RCC 7860 (cell line): ENCODE data around the gene USP16.

ENCODE experiments used
- DNase-seq: peaks from one replicate; pipeline ENCODE4 v3.0.0-alpha.2; 2015; ENCODE audit warnings: low spot score
- FAIRE-seq: peaks from 2 replicates; lab custom pipeline; 2012; peaks lifted over from hg19 to GRCh38; lab: Jason Lieb, UNC

USP16 gene

GRCh38 chr21:29080454-29080941, 56.0 kb downstream of the USP16 start:
- DNase-seq (no peak), FAIRE-seq (no peak)

- FAIRE-seq (no peak), DNase-seq (no peak)
Observed at GRCh38 chr21:29082046-29082815, 57.8 kb downstream of the USP16 start.

GRCh38 chr21:29083306-29083705, 58.8 kb downstream of the USP16 start:
- no peak for DNase-seq
- no peak for FAIRE-seq

GRCh38 chr21:29084372-29084771, 59.9 kb downstream of the USP16 start:
- DNase-seq (no peak), FAIRE-seq (no peak)

- FAIRE-seq: no peak
Observed at GRCh38 chr21:29085106-29085752, 60.8 kb downstream of the USP16 start.

GRCh38 chr21:29091033-29091432, 66.6 kb downstream of the USP16 start:
- peak; percentile 49 for DNase-seq
- no peak for FAIRE-seq

More at GRCh38 chr21:29085106-29085752, 60.8 kb downstream of the USP16 start:
- no peak for DNase-seq

GRCh38 chr21:29092102-29092959, 67.9 kb downstream of the USP16 start:
- no peak for FAIRE-seq
- DNase-seq: no peak

GRCh38 chr21:29096218-29097015, 71.9 kb downstream of the USP16 start:
- DNase-seq (no peak), FAIRE-seq (no peak)

GRCh38 chr21:29098156-29098555, 73.7 kb downstream of the USP16 start:
- no peak for DNase-seq
- no peak for FAIRE-seq

- DNase-seq (no peak), FAIRE-seq (no peak)
Observed at GRCh38 chr21:29102791-29103257, 78.4 kb downstream of the USP16 start.
